Sigmoid colon (tissue), 4 donors: ENCODE data around the gene RNF123.

ENCODE experiments used
- EP300 ChIP-seq, 4 donors: sonication (generic); formaldehyde crosslinking; IDR thresholded peaks; one replicate each; pipeline ENCODE4 v1.6.1; 2017; ENCODE audit warnings: antibody characterized with exemption in 4 of 4
- POLR2A ChIP-seq, 2 donors: fragments of 450-650 bp; IDR thresholded peaks; one replicate each; pipeline ENCODE4 v1.6.1; 2016; ENCODE audit warnings: antibody characterized with exemption in 2 of 2, mild to moderate bottlenecking in 2 of 2, moderate library complexity in 2 of 2
- POLR2AphosphoS5 ChIP-seq, 4 donors: sonication (generic); formaldehyde crosslinking; IDR thresholded peaks; one replicate each; pipeline ENCODE4 v1.6.1; 2017; ENCODE audit warnings: antibody characterized with exemption in 4 of 4
- TF ChIP-seq, protein P1 (sequence below), 4 experiments: fragments of 450-650 bp in 3 of 4; fragments of 200-600 bp in 1 of 4; IDR thresholded peaks; one replicate each; pipeline ENCODE4 v1.5.1; 2016 to 2019; ENCODE audit warnings: antibody characterized with exemption in 4 of 4, mild to moderate bottlenecking in 3 of 4, moderate library complexity in 2 of 4

DNA sequence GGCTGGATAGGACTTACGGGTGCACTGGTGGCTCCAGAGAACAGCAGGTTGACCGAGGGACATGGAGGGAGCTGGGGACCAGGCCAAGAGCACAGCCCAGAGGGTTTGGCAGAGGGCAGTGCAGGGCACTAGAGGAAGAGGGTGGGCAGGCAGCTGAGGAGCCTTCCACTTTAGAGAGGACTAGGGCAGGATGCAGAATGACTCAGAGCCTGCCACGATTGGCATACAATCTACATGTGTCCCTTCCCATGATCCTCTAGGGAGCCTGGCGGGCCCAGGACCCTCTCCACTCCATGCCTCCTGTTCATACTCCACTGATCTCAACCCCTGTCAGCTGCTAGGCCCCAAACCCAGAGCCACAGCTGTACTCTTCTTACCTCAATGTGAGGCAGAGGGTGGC lies 29.6 kb upstream of the RNF123 start:
- TF ChIP-seq POLR2AphosphoS5 (IDR thresholded peaks at IDR 0.05) (no peak), POLR2A (IDR thresholded peaks at IDR 0.05) (no peak), EP300 (IDR thresholded peaks at IDR 0.05) (no peak)
- TF ChIP-seq, protein P1, sequence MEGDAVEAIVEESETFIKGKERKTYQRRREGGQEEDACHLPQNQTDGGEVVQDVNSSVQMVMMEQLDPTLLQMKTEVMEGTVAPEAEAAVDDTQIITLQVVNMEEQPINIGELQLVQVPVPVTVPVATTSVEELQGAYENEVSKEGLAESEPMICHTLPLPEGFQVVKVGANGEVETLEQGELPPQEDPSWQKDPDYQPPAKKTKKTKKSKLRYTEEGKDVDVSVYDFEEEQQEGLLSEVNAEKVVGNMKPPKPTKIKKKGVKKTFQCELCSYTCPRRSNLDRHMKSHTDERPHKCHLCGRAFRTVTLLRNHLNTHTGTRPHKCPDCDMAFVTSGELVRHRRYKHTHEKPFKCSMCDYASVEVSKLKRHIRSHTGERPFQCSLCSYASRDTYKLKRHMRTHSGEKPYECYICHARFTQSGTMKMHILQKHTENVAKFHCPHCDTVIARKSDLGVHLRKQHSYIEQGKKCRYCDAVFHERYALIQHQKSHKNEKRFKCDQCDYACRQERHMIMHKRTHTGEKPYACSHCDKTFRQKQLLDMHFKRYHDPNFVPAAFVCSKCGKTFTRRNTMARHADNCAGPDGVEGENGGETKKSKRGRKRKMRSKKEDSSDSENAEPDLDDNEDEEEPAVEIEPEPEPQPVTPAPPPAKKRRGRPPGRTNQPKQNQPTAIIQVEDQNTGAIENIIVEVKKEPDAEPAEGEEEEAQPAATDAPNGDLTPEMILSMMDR (IDR thresholded peaks at IDR 0.05) = no peak
